ENCODE measurements around the gene GIT1.

GIT1 gene

DNA sequence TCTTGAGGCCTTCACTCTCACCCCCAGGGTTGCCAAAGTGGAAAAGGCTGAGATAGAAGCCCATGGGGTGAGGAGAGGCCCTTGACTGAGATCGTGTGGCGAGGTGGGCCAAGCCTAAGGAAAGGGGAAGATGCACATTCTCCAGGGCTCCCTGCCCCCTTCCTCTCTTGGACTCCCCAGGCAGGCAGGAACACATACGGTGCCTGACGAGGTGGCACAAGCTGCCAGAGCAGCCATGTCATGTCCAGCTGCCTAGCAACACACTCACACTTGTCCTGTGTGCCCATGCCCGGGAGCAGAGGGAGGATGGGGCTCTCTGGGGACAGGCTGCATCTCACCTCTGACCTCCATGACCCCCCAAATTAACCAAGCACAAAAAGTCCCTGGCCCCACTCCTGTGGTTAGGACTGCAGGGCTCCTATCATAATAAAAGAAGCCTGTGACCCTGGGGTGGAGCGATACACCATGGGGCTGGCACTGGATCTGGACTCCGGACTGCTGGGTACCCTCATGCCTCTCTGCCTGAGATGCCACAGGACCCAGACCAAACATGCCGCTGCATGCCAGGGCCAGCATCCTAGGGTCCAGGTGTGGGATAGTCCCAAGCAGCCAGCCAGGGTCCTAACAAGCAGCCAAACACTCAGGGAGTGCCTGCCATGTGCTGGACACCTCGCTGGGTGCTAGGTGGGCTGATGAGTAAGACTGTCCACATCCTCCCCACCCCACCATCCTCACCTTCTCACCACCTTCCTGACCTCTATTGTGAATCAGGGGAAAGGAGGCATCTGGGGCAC lies 2.6 kb downstream of the GIT1 start:
- Histone ChIP-seq H3K4me1 (ENCODE audit: control insufficient read depth in 2 of 2, insufficient read depth in 2 of 2, low read length in 2 of 2) (peaks cover 34 to 46% of the 10 kb centered on the region in 2 donors), H3K9ac (ENCODE audit: low read depth in 1 of 2, low read length in 2 of 2) (no peak overlapping the region), H3K36me3 (ENCODE audit: control insufficient read depth in 2 of 2, insufficient read depth in 2 of 2, low read length in 2 of 2) (peaks cover 3 to 17% of the 10 kb centered on the region in 2 donors), H3K27ac (ENCODE audit: low read depth in 2 of 2, low read length in 2 of 2) (no peak overlapping the region), H3K27me3 (ENCODE audit: control insufficient read depth in 2 of 2, insufficient read depth in 2 of 2, low read length in 2 of 2) (no peaks in the 10 kb centered on the region), H3K4me3 (ENCODE audit: low read length in 2 of 2) (no peak overlapping the region), H3K9me3 (ENCODE audit: control insufficient read depth in 2 of 2, low read length in 2 of 2) (no peaks in the 10 kb centered on the region)

GRCh38 chr17:29585080-29585751 lies 4.2 kb downstream of the GIT1 start:
- Histone ChIP-seq H3K4me3 (ENCODE audit: low read length in 2 of 2) (no peak overlapping the region), H3K9me3 (ENCODE audit: control insufficient read depth in 2 of 2, low read length in 2 of 2) (no peaks in the 10 kb centered on the region), H3K27me3 (ENCODE audit: control insufficient read depth in 2 of 2, insufficient read depth in 2 of 2, low read length in 2 of 2) (no peaks in the 10 kb centered on the region), H3K9ac (ENCODE audit: low read depth in 1 of 2, low read length in 2 of 2) (no peak overlapping the region), H3K36me3 (ENCODE audit: control insufficient read depth in 2 of 2, insufficient read depth in 2 of 2, low read length in 2 of 2) (peaks cover 7 to 20% of the 10 kb centered on the region in 2 donors), H3K27ac (ENCODE audit: low read depth in 2 of 2, low read length in 2 of 2) (peak overlapping the region; percentile 10 to 43), H3K4me1 (ENCODE audit: control insufficient read depth in 2 of 2, insufficient read depth in 2 of 2, low read length in 2 of 2) (peaks cover 23 to 32% of the 10 kb centered on the region in 2 donors)

- H3K9ac ChIP-seq (ENCODE audit: low read depth in 1 of 2, low read length in 2 of 2): peak overlapping the region in 1 of 2 donors; percentile 14
- peaks cover 16 to 27% of the 10 kb centered on the region in 2 donors for H3K4me1 ChIP-seq (ENCODE audit: control insufficient read depth in 2 of 2, insufficient read depth in 2 of 2, low read length in 2 of 2)
- H3K27me3 ChIP-seq (ENCODE audit: control insufficient read depth in 2 of 2, insufficient read depth in 2 of 2, low read length in 2 of 2): no peaks in the 10 kb centered on the region
- no peak overlapping the region for H3K4me3 ChIP-seq (ENCODE audit: low read length in 2 of 2)
- H3K9me3 ChIP-seq (ENCODE audit: control insufficient read depth in 2 of 2, low read length in 2 of 2): no peaks in the 10 kb centered on the region
- H3K36me3 ChIP-seq (ENCODE audit: control insufficient read depth in 2 of 2, insufficient read depth in 2 of 2, low read length in 2 of 2): peaks cover 12 to 20% of the 10 kb centered on the region in 2 donors
- peak overlapping the region in 1 of 2 donors; percentile 22 for H3K27ac ChIP-seq (ENCODE audit: low read depth in 2 of 2, low read length in 2 of 2)
Measured at GRCh38 chr17:29584452-29585079, 4.9 kb downstream of the GIT1 start.

DNA sequence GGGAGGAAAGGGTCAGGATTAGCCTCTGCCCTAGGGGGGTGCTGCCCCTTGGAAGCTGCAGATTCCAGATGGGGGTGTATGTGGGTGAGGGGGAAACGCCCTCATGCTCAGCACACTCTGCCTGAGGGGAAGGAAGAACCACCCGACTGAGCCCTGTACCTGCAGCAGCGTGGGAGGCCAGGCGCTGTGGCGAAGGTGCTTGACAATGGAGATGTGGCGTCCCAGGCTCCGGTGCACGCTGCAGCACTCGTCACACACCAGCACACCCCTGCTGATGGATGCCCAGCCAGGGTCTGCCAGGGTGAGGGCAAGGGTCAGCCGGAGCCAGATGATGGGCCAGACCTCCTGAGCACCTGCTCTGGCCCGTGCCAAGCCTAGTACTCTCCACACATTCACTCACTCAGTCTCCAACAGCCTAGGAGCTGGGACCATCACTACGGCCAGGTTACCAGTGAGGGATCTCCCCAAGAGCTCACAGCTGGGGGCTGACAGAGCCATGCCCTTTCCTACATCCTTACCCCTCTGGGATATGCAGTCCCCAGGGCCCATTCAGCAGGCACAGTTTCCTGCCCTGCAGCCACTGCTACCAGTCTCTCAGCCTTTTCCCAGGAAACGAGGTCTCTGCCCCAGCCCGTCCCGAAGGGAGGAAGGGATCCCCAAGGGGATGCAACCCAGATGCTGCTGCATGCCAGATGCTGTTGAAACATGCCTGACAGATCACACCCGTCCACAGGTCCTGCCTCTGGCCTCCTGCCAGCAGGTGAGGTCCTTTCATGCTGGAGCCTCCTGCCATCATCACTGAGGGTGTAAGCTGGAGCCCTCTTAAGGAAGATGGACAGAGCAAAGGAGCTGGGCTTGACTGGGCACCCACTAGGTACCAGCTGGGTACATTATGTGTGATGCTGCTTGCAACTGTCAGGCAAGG lies 5.9 kb downstream of the GIT1 start:
- no peak overlapping the region for H3K4me3 ChIP-seq (ENCODE audit: low read length in 2 of 2)
- peaks cover 16 to 25% of the 10 kb centered on the region in 2 donors for H3K4me1 ChIP-seq (ENCODE audit: control insufficient read depth in 2 of 2, insufficient read depth in 2 of 2, low read length in 2 of 2)
- H3K9ac ChIP-seq (ENCODE audit: low read depth in 1 of 2, low read length in 2 of 2): no peak overlapping the region
- H3K36me3 ChIP-seq (ENCODE audit: control insufficient read depth in 2 of 2, insufficient read depth in 2 of 2, low read length in 2 of 2): peaks cover 12 to 21% of the 10 kb centered on the region in 2 donors
- no peak overlapping the region for H3K27ac ChIP-seq (ENCODE audit: low read depth in 2 of 2, low read length in 2 of 2)
- H3K27me3 ChIP-seq (ENCODE audit: control insufficient read depth in 2 of 2, insufficient read depth in 2 of 2, low read length in 2 of 2): no peaks in the 10 kb centered on the region
- no peaks in the 10 kb centered on the region for H3K9me3 ChIP-seq (ENCODE audit: control insufficient read depth in 2 of 2, low read length in 2 of 2)

DNA sequence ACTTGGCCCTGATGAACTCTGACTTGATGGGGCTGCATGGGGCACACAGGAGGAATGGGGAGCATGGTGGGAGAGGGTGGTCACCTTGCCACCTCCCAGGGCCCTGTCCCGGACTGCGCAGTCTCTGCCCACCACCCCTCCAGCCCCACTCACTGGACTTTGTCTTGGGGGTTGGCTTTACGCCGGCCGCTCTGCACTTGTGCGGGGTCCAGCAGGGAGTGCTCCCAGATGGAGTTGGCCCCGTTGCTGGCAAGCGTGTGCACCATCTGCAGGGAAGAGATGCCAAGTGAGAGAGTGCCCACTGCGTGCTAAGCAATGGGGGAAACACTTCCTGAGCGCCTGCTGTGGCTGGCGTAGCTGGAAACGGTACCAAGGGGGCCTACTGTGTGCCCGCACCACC lies 6.7 kb downstream of the GIT1 start:
- no peak overlapping the region for H3K27ac ChIP-seq (ENCODE audit: low read depth in 2 of 2, low read length in 2 of 2)
- H3K36me3 ChIP-seq (ENCODE audit: control insufficient read depth in 2 of 2, insufficient read depth in 2 of 2, low read length in 2 of 2): peaks cover 12 to 29% of the 10 kb centered on the region in 2 donors
- H3K4me1 ChIP-seq (ENCODE audit: control insufficient read depth in 2 of 2, insufficient read depth in 2 of 2, low read length in 2 of 2): peaks cover 9 to 17% of the 10 kb centered on the region in 2 donors
- no peaks in the 10 kb centered on the region for H3K9me3 ChIP-seq (ENCODE audit: control insufficient read depth in 2 of 2, low read length in 2 of 2)
- no peak overlapping the region for H3K9ac ChIP-seq (ENCODE audit: low read depth in 1 of 2, low read length in 2 of 2)
- no peak overlapping the region for H3K4me3 ChIP-seq (ENCODE audit: low read length in 2 of 2)
- no peaks in the 10 kb centered on the region for H3K27me3 ChIP-seq (ENCODE audit: control insufficient read depth in 2 of 2, insufficient read depth in 2 of 2, low read length in 2 of 2)

DNA sequence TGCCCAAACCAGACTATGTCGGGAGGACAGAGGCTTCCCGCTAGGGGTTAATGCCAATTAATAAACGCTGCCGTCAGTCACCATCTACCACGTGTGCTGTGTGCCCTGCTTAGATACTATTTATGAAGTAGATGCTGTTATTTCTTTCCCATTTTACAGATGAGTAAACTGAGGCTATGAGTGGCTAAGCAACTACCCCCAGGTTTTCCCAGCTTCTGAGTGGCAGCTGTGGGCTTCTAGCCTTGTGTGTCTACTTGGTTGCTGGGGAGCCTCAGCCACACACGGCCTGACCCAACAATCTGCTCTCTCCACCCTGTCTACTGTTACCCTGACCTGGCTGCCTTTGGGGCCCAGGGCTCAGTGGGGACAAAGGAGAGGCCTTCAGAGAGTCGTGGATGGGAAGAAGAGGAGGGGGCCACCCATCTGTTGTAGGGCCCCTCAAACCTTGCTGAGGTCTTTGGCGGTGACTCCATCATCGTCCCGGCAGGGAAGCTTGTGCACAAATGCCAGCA lies 7.1 kb downstream of the GIT1 start:
- Histone ChIP-seq H3K9ac (ENCODE audit: low read depth in 1 of 2, low read length in 2 of 2) (no peak overlapping the region), H3K4me1 (ENCODE audit: control insufficient read depth in 2 of 2, insufficient read depth in 2 of 2, low read length in 2 of 2) (peaks cover 6 to 13% of the 10 kb centered on the region in 2 donors), H3K27me3 (ENCODE audit: control insufficient read depth in 2 of 2, insufficient read depth in 2 of 2, low read length in 2 of 2) (no peaks in the 10 kb centered on the region), H3K27ac (ENCODE audit: low read depth in 2 of 2, low read length in 2 of 2) (no peak overlapping the region), H3K9me3 (ENCODE audit: control insufficient read depth in 2 of 2, low read length in 2 of 2) (no peaks in the 10 kb centered on the region), H3K4me3 (ENCODE audit: low read length in 2 of 2) (no peak overlapping the region), H3K36me3 (ENCODE audit: control insufficient read depth in 2 of 2, insufficient read depth in 2 of 2, low read length in 2 of 2) (peaks cover 17 to 34% of the 10 kb centered on the region in 2 donors)

DNA sequence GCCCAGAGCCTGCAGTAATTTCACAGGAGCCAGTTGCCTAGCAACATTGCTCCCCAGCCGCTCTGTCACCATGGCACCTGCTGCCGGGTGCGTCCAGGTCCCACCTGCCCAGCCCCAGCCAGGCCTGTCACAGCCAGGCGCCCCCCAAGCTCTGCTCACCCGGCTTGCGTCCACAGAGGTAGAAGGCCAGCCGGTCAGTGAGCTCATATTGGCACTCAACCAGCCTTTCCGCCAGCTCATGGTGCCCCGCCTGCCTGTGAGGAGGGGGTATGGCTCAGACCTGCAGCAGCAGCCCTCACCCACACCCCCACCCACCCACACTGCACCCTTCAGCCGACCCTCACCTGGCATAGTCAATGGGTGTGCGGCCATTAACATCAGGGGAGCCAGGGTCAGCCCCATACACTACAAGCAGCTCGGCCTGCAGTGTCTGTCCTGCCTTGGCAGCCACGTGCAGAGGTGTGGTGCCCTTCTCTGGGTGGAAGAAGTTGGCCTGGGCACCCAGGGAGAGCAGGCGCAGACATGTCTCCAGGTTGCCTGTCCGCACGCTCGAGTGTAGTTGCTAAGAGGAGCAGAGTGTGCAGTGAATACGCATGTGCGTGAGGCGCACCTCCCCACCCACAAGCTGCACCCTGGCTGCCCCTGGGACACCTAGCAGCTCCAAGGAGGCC lies 7.7 kb downstream of the GIT1 start:
- Histone ChIP-seq H3K4me1 (ENCODE audit: control insufficient read depth in 2 of 2, insufficient read depth in 2 of 2, low read length in 2 of 2) (peaks cover 6 to 9% of the 10 kb centered on the region in 2 donors), H3K4me3 (ENCODE audit: low read length in 2 of 2) (no peak overlapping the region)

GRCh38 chr17:29579866-29580771 lies 9.3 kb downstream of the GIT1 start:
- Histone ChIP-seq H3K36me3 (ENCODE audit: control insufficient read depth in 2 of 2, insufficient read depth in 2 of 2, low read length in 2 of 2) (peaks cover 35 to 54% of the 10 kb centered on the region in 2 donors), H3K9me3 (ENCODE audit: control insufficient read depth in 2 of 2, low read length in 2 of 2) (no peaks in the 10 kb centered on the region), H3K27ac (ENCODE audit: low read depth in 2 of 2, low read length in 2 of 2) (no peak overlapping the region), H3K27me3 (ENCODE audit: control insufficient read depth in 2 of 2, insufficient read depth in 2 of 2, low read length in 2 of 2) (no peaks in the 10 kb centered on the region), H3K4me1 (ENCODE audit: control insufficient read depth in 2 of 2, insufficient read depth in 2 of 2, low read length in 2 of 2) (peaks cover 4 to 8% of the 10 kb centered on the region in 2 donors), H3K4me3 (ENCODE audit: low read length in 2 of 2) (no peak overlapping the region), H3K9ac (ENCODE audit: low read depth in 1 of 2, low read length in 2 of 2) (no peak overlapping the region)

More for the DNA sequence above, 7.7 kb downstream of the GIT1 start:
- no peak overlapping the region for H3K27ac ChIP-seq (ENCODE audit: low read depth in 2 of 2, low read length in 2 of 2)
- no peaks in the 10 kb centered on the region for H3K27me3 ChIP-seq (ENCODE audit: control insufficient read depth in 2 of 2, insufficient read depth in 2 of 2, low read length in 2 of 2)
- no peaks in the 10 kb centered on the region for H3K9me3 ChIP-seq (ENCODE audit: control insufficient read depth in 2 of 2, low read length in 2 of 2)
- peaks cover 23 to 38% of the 10 kb centered on the region in 2 donors for H3K36me3 ChIP-seq (ENCODE audit: control insufficient read depth in 2 of 2, insufficient read depth in 2 of 2, low read length in 2 of 2)
- no peak overlapping the region for H3K9ac ChIP-seq (ENCODE audit: low read depth in 1 of 2, low read length in 2 of 2)

Measured in mucosa of rectum (tissue), 2 donors.